Measurements from ENCODE around the gene YES1.
A peak's percentile ranks its signal among the peaks of the same experiment; 100 is the strongest.

The YES1 gene

DNA sequence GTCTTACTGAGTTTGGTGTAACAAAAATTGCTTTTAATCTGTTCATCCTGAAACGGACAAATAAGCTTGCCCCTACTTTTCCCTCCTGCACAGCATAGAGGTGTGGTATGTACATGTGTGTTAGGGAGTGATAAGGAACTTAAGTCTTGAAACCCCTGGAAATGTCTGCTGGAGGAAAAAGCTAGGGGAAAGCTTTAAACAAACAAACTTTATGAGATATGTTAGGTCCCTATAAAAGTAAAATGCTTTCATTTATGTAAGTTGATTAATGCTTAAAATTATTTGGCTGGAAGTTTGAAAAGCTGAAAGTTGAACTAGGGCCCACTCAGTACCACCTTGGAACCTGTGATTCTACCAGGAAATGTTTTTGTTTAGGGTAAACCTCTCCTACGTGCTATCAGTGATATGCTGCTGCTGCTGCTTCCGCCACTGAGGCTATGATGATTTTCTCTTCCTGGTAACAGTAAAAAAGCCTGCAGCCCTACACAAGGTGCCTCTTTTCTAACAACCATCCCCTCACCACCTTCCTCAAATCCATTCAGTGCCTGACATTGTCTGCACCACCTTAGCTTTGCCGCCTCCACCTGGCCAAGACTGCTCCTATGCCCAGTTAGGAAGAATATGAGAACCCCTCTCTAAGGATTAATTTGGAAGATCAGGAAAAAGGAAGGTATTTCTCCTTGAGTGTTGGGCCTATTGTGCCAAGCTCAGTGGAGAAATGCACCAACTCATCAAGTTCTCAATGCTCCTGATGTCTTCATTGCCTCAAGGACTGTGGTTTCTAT, 2.5 kb upstream of the YES1 start:
- Histone ChIP-seq H3K9me2 (replicated peaks; ENCODE audit: insufficient read depth, low read length) (no peaks in the 10 kb centered on the region), H3K4me2 (ENCODE audit: low read depth, low read length) (no peak overlapping the region), H3K79me2 (ENCODE audit: low read length) (peaks cover 5% of the 10 kb centered on the region; the same call in 1 of the 2 replicates), H3K27me3 (replicated peaks; ENCODE audit: insufficient read depth, low read length) (0 out of 2 replicates have a peak, but pooled peaks cover 4% of the 10 kb centered on the region), H3K9me3 (replicated peaks; ENCODE audit: insufficient read depth, low read length) (no peaks in the 10 kb centered on the region), H3K27ac (ENCODE audit: low read length) (no peak overlapping the region), H3K4me3 (ENCODE audit: low read length) (no peak overlapping the region), H3K4me1 (ENCODE audit: low read length) (peaks cover 13% of the 10 kb centered on the region; the same call in 1 of the 2 replicates), H3F3A (ENCODE audit: insufficient read depth, low read length) (peaks cover 17% of the 10 kb centered on the region), H3K36me3 (replicated peaks; ENCODE audit: insufficient read depth, low read length) (no peaks in the 10 kb centered on the region), H4K20me1 (ENCODE audit: insufficient read depth, low read length) (no peaks in the 10 kb centered on the region; the same call in 1 of the 2 replicates), H3K9ac (ENCODE audit: low read length) (no peak overlapping the region), H2AFZ (ENCODE audit: low read length) (no peak overlapping the region)
- no peak for DNase-seq
- TF ChIP-seq EZH2 (optimal IDR thresholded peaks at IDR 0.05; ENCODE audit: low read depth, low read length), result no peak
- no peak for TF ChIP-seq EZH2phosphoT487 (IDR thresholded peaks at IDR 0.05; ENCODE audit: low read length)
- no peak for TF ChIP-seq CTCF (IDR thresholded peaks at IDR 0.05; ENCODE audit: low read length)

DNA sequence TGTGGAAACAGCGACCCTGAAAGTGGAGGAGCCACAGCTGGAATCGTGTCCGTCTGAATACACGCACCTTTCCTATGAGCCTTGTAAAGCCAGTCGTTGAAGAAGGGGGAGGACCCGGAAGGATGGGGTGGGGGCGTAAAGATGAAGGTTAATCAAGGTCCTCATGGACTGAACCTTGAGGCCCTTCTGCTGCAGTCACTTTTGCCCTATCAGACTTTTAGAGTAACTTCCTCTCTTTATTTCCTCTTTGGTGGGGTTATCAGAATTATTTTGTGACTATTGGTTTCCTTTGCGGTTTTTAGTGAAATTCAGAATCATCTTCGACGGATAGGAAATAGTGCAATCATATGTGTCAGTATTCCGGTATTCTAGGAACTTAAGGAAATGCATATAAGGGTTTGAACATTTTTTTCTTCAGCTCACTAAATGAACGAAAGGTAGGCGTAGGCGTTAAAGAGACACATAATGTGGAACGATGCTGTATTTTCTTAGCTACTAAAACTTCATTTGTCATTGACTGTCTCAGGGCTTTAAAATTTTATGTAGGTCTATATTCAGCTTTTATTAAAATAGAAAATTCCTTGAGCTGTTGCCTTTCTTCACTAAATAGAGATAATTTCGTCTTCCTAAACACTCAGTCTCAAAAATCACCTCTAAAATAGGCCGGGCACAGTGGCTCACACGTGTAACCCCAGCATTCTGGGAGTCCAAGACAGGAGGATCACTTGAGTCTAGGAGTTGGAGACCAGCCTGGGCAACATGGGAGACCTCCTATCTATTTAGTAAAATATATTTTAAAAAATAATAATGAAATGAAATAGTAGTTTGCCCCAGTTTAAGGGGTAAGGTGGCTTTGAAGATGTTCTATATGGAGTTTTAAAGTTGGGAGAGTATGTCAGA, 1.4 kb upstream of the YES1 start:
- Histone ChIP-seq H3K36me3 (replicated peaks; ENCODE audit: insufficient read depth, low read length) (no peaks in the 10 kb centered on the region), H3F3A (ENCODE audit: insufficient read depth, low read length) (peaks cover 17% of the 10 kb centered on the region), H3K4me2 (ENCODE audit: low read depth, low read length) (peak overlapping the region; percentile 74), H3K9me2 (replicated peaks; ENCODE audit: insufficient read depth, low read length) (no peaks in the 10 kb centered on the region), H3K27ac (ENCODE audit: low read length) (peak overlapping the region; percentile 41; the same call in 1 of the 2 replicates), H3K27me3 (replicated peaks; ENCODE audit: insufficient read depth, low read length) (peaks cover 10% of the 10 kb centered on the region), H3K4me3 (ENCODE audit: low read length) (peak overlapping the region; percentile 93), H2AFZ (ENCODE audit: low read length) (peak overlapping the region; percentile 74), H3K9ac (ENCODE audit: low read length) (no peak overlapping the region), H3K4me1 (ENCODE audit: low read length) (peaks cover 14% of the 10 kb centered on the region; the same call in 1 of the 2 replicates), H4K20me1 (ENCODE audit: insufficient read depth, low read length) (no peaks in the 10 kb centered on the region; the same call in 1 of the 2 replicates), H3K79me2 (ENCODE audit: low read length) (peaks cover 14% of the 10 kb centered on the region; the same call in 1 of the 2 replicates), H3K9me3 (replicated peaks; ENCODE audit: insufficient read depth, low read length) (no peaks in the 10 kb centered on the region)
- no peak for DNase-seq
- no peak for TF ChIP-seq EZH2 (optimal IDR thresholded peaks at IDR 0.05; ENCODE audit: low read depth, low read length)
- TF ChIP-seq CTCF (IDR thresholded peaks at IDR 0.05; ENCODE audit: low read length), result no peak
- no peak for TF ChIP-seq EZH2phosphoT487 (IDR thresholded peaks at IDR 0.05; ENCODE audit: low read length)

DNA sequence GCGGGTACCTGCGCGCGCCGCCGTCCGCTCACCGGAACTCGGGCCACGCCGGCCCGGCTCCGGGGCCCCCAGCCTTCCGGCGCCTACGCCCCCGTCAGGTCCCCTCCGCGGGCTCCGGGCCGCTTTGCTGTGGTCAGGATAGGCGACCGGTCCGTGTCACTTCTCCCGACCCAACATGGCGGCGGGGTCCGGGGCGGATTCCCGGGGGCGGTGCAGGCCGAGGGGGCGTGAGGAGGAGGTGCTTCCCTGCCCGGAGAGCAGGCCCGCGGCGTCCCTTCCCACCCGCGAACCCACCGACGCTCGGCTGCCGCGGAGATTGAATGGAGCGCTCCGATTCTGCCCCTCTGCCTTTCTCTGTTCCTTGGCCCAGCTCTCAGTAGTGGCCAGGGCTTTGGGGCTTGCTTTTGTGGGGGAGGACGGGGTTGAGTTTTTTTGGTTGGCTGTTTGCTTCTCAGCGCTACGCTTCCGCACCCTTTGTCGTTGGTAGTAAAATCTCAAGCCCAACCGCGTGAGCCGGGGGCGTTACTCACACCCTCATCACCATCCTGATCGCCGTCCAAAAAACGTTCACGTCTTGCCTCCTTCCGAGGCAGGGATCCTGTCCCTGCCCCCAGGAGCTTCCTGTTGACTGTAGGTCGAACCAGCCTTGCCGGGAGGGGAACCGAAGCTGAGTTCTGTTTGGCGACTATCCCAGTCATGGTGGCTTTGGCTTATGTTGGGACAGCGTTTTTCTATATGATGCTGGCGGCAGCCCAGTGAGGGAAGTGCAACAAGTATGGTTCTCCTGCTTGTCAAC, 532 bp upstream of the YES1 start:
- TF ChIP-seq EZH2 (optimal IDR thresholded peaks at IDR 0.05; ENCODE audit: low read depth, low read length) (no peak), EZH2phosphoT487 (IDR thresholded peaks at IDR 0.05; ENCODE audit: low read length) (no peak), CTCF (IDR thresholded peaks at IDR 0.05; ENCODE audit: low read length) (no peak)
- Histone ChIP-seq H3K79me2 (ENCODE audit: low read length) (peaks cover 20% of the 10 kb centered on the region; the same call in 1 of the 2 replicates), H4K20me1 (ENCODE audit: insufficient read depth, low read length) (no peaks in the 10 kb centered on the region; the same call in 1 of the 2 replicates), H3K27ac (ENCODE audit: low read length) (peak overlapping the region; percentile 41; the same call in 1 of the 2 replicates), H3K36me3 (replicated peaks; ENCODE audit: insufficient read depth, low read length) (no peaks in the 10 kb centered on the region), H2AFZ (ENCODE audit: low read length) (peak overlapping the region; percentile 74), H3K4me2 (ENCODE audit: low read depth, low read length) (peak overlapping the region; percentile 74), H3F3A (ENCODE audit: insufficient read depth, low read length) (peaks cover 17% of the 10 kb centered on the region), H3K9ac (ENCODE audit: low read length) (peak overlapping the region; percentile 71), H3K9me2 (replicated peaks; ENCODE audit: insufficient read depth, low read length) (no peaks in the 10 kb centered on the region), H3K9me3 (replicated peaks; ENCODE audit: insufficient read depth, low read length) (no peaks in the 10 kb centered on the region), H3K4me3 (ENCODE audit: low read length) (peak overlapping the region; percentile 93), H3K27me3 (replicated peaks; ENCODE audit: insufficient read depth, low read length) (peaks cover 16% of the 10 kb centered on the region), H3K4me1 (ENCODE audit: low read length) (peaks cover 14% of the 10 kb centered on the region; the same call in 1 of the 2 replicates)
- peak; percentile 34 for DNase-seq

All from MM.1S (cell line).